GM19372 (cell line): ENCODE data around the gene RBP4.

Experiments
- ATAC-seq: cut with Tn5 transposase; IDR thresholded peaks from one replicate; pipeline ENCODE4 v1.9.1; 2021; ENCODE audit warnings: mild to moderate bottlenecking, low read depth, moderate library complexity; ENCODE audit not compliant: unreplicated experiment

Gene RBP4

DNA sequence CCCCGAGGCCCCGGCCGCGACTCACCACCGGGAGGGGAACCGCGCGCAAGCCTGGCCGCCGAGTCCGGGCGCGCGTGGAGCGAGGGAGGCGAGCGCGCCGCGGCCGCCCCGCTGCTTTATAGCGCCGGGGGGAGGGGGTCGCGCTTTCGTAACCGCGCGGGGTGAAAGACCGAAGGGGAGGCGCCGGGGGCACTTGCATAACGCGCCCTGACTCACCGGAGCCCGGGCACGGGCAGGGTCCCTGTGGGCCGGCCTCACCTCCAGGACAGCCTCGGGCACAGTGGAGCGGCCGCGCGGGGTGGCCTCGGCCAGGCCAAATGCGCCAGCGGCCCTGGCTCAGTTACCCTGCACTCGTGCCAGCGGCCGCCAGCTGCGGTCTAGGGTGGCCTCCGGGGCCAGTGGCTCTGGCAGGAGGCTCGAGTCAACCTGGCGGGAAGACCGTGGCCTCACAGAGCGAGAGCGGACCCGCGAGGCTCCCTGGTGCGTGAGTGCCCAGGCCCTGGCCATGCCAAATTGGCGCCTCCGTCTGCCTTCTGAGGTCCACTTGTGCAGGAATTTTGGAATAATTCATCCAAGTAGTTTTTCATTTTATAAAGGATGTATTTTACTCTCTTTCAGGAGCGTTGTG, at the start of gene RBP4:
TSS of gene RBP4 (minus strand) at position 90 of the 628 bp plus-strand sequence. CDS start 207 bp downstream, outside the sequence.
- no peak for ATAC-seq

DNA sequence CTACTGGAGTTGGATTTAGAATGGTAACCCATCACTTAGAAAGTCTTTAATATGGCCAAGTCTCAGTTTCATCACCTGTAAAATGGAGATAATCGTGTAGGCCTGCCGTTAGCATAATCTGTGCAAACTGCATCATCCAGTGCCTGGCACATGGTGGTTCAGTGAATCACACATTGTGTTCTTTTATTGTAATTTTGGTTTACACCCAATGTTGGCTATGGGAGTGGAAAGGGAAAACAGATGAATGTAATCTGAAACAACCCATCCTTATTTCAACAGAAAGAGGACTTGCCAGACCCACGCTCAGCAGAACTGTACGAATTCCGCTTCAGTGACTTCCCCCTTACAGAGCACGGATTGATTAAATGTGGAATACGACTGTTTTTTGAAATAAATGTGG, 38.8 kb upstream of the RBP4 start:
- ATAC-seq, result no peak

DNA sequence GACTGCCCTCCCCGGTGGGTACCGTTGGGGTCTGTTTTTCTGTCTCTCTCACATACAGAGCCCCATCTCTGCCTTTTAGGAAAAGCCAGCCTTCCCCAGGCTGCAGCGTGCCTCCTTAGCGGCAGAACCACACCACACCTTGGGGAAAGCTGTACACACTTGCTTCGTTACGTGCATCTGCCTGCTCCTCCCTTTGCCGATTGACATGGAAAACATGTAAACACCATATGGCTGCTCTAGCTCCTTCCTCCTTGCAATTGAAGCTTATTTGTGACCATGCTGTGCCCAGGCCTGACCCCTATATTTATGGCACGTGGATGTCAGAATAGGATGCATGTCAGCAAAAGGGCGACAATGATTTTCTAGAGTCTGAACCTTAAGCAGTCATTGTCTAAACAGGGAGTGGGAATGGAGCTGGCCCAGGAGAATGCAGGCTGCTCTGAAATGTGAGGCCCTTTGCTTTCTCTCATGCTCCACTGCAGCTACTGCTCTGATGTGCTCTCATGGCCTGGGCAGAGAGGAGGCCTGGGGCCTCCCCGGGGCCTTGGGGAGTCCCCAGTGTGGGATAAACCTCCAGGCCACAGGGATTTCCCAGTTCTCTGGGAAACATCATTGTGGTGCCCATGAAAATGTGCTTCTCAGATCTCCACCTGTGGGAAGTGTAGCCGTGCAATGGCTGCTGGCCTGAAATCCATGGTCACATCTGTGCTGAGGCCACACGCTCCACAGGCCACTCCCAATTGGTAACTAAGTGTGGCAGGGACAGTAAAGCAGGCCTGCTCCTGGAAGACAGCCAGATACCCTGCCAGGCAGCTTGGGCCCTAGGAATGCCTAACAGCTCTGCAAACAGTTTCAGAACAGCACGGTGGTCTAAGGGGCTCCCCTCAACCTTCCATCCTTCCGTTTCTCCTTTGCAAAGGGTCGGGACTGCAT, 29.9 kb upstream of the RBP4 start:
- ATAC-seq, result no peak

DNA sequence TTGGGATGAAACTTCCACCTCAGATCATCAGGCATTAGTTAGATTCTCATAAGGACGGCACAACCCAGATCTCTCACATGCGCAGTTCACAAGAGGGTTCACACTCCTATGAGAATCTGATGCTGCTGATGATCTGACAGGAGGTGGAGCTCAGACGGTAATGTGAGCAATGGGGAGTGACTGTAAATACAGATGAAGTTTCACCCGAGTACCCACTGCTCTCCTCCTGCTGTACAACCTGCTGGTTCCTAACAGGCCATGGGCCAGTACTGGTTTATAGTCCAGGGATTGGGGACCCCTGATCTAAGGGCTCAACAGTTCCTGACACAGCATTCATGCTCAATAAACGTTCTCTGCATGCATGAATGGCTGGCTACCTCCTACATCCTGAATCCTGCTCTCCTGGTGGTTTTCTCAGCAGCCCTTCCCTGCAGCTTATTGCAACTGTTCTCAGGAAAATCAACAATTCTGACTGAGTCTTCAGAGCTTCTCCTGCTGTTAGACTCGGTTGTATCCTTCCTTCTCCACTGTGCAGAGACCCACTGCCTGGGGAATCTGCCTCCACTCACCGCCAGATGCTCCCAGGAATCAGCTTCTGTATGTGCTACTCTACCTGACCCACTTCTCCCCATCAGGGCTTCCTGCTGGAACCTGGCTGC, 28.7 kb upstream of the RBP4 start:
- ATAC-seq, result no peak

DNA sequence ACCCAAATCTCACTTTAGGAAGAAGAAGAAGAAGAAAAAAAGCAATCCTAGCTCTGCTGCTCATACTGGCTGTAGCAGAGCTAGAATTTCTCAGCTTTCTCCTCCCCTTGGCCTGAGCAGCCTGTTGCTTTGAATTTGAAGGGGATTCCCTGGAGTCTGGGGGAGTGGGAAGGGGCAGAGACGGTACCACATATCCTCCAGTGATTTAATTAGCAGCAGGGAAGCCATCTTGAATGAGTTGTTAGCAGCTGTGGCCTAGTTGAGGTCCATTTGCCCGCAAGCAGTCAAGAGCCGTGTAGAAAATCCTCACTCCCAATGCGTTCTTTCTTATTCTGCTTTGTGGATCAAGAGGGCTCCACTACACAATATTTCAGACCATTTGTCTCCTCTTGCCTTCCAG, 27.8 kb upstream of the RBP4 start:
- ATAC-seq, result no peak

DNA sequence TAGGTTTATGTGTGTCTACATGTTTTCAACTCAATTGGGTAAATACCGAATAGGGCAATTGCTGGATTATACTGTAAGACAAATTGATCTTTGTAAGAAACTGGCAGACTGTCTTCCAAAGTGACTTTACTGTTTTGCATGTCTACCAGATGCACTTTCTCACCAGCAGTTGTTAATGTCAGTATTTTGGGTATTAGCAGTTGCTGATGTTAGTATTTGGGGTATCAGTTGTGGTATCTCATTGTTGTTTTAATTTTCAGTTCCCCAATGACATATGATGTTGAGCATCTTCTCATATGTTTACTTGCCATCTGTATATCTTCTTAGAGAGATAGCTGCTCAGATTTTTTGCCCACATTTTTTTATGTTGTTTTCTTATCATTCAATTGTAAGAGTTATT, 21.9 kb upstream of the RBP4 start:
- no peak for ATAC-seq

DNA sequence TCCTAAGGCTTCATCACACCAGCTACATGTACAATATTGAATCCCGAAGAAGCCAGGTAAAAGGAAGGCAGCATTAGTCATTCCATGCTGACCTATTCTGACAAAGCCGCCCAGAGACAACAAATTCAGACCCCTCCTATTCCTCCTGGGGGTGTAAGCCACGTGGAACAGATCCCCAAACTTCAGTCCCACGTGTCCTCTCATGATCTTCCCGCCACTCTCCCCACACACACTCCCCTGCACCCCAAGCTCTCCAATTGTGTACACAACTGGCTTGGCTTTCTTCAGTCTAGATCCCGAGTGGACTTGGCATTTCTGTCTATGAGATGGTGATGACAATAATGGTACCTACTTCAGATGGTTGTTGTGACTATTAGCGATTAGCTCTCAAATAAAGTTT, 19.9 kb upstream of the RBP4 start:
- ATAC-seq, result no peak

DNA sequence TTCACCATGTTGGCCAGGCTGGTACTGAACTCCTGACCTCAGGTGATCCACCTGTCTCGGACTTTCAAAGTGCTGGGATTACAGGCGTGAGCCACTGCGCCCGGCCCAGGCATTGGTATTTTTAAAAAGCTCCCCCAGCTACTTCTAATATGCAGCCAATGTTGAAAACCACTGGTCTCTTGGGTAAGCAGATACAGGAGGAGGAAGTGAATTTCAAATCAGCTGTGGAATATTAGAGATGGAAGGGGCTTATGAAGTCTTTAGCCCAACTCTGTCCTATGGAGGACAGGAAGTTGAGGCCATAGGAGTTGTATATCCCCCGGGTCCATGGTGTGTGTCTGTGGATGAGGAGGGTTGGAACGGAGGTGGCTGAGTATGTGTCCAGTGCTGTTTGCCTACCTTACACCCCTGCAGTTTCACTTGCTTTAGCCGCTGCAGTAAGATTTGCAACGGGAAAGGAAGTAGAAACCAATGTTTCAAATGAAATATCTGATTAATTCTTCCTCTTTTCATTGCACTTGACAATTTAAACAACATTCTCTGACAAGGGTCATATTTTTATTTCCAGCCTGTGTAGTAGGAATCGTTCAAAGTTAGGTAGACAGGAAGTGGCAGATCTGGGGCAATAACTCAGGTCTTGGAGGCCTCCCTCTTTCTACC, 14.7 kb upstream of the RBP4 start:
- ATAC-seq, result no peak

DNA sequence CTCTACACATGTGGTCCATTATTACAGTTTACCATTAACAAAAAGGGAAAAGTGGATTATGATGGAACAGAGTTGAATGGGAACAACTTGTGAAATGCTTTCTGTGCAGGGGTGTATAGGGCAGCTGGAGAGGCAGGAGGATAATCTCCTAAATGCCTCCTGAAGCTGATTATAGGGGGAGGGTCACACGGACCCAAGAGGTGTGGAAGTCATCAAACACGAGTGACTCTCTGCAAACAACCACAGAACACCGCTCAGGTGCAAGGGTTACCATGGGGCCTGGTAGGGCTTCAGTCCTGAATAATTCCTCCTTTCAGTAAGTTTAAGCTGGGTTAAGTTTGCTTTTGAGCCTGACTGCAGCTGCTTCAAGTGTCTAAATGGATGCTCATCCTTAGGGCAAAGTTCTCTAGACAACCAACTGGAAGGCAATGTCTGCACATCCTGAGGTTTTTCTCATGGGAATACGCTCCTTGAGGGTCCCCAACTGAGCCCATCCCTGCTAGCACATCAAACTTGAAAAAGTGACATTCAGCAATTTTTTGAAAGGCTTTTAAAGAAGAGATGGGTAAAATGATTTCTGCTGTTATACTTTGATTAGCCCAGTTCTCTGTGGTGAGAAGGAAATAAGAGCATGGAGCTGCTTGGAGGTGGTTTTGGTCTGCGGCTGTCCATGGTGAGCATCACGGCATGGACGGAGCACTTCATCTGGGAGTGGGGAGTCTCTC, 13.2 kb upstream of the RBP4 start:
- no peak for ATAC-seq

DNA sequence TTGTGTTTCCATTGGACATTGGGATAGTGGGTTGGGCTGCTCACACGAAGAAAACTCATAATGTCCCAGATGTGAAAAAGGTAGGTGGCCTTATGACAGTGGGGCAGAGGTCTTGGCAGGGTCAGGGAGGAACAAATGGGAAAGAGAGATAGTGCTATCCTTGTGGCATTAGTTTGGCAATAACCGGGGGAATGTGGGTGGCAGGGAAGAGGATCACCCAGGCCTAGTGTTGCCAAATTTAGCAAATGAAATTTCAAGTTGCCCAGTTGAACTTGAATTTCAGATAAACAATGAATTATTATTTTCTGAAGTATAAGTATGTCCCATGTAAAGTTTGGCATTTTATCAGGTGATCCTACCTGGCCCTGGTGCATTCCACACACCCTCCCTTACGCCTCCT, 12.1 kb upstream of the RBP4 start:
- ATAC-seq, result no peak

DNA sequence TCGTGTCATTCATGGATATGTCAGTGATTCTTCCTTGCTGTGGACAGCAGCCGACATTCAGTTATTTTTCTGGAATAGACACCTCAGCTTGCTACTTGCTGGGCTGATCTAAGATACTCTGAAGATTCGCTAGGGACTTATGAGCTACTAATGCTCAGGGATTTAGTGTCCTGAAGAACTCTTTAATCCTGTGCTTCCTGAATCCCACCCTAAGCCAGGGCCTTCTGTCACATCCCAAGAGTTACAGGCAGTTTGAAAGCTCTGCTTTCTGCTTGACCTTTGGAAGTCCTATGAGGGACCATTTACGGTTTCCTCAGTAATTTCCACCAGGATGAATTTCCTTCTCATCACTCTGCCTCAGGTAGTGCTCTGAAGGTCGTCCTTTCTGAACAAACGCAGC, 11.3 kb upstream of the RBP4 start, which contains the start of gene PDE6C:
TSS of gene PDE6C (plus strand) at position 227 of the 400 bp plus-strand sequence. CDS start 189 bp downstream, outside the sequence.
- no peak for ATAC-seq

DNA sequence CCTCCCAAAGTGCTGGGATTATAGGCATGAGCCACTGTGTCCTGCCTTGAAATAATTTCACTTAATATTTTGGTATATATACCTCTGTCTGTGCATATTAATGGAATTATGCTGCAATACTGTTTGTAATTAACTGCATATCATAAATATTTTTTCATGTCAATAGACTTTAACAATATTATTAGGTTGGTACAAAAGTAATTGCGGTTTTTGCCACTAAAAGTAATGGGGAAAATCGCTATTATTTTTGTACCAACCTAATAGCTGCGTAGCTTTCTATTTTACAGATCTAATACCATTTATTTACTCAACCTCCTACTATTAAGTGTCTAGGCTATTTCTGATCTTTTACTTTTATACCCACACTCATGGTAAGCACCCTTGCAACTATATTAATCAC, 7.4 kb upstream of the RBP4 start:
- no peak for ATAC-seq

DNA sequence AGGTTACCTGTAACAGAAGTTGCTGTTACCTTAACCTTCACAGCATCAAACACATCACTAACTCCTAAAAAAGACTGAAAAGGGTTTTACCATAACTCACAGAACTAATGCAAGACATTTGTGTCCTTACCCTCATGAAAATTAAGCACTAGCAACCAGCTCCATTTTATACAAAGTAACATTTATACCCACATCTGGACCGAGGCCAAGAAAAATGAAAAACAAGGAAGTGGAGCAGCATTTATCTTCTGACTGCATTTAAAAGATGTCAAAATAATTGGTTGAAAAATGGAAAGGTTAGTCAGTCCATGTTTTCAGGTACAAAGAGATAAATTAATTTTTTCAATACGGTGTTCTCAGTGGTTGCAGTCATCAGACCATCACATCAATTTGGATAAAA, 3.1 kb upstream of the RBP4 start:
- no peak for ATAC-seq

DNA sequence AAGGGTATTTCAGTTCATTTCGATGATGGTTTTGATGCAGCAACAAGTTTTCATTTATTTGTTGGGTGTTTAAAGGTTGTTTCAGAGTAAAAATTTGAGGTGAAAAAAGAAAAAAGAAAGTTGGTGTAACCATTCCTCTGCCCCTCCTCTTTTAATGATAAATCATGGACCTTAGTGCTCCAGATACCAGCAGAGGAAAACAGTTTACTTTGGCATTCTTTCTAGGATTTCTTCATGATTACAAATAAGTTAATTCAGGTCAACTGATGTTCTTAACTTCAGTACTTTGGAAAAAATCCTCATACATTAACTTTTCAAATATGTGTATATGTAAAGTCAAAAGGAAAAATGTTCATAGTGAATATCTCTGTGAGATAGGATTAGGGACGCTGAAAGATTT, 2.0 kb upstream of the RBP4 start:
- ATAC-seq, result no peak

DNA sequence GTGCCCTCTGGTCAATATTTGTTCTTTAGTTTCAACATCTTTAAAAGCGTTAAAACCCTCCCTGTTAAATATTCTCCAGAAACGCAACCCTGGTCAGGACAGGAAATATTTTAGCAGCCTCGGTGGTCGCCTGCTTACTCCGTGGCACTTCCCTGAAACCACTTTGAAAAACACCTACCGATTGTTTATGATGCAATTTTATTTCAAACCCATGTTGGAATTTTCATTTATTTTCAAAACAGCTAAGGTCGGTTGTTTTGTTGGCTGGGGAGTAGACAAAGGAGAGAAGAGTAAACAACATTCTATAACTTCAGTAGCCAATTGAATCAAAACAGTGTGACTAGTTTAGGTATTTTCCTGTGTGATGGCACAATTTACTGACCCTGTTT, 733 bp upstream of the RBP4 start:
- ATAC-seq, result no peak

DNA sequence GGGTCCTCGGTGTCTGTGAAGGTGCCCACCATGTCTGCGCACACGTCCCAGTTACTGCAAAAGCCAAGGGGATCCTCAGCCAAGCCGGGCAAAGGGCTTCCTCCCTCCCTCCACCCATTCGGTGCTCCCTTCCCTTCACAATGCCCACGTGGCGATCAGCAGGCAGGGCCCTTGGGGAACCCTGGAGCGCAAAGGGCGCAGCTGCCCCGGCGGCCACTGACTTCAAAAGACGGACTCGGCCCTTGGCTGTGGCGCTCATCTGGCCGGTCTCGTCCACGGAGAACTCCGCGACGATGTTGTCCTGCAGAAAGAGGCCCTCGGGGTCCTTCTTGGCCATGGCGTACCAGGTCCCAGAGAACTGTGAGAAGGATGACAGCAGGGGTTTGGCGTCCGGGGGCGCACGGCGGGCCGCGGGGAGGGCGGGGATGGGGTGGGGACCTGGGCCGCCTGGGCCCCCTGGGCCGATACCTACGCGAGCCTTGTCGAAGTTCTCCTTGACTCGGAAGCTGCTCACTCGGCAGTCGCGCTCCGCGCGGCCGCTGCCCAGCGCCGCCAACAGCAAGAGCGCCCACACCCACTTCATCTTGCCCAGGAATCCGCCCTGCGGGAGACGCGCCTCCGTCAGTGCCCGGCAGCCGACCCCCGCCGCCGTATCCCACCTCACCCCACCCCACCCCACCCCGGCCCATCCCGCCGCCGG, 439 bp downstream of the RBP4 start:
- no peak for ATAC-seq

DNA sequence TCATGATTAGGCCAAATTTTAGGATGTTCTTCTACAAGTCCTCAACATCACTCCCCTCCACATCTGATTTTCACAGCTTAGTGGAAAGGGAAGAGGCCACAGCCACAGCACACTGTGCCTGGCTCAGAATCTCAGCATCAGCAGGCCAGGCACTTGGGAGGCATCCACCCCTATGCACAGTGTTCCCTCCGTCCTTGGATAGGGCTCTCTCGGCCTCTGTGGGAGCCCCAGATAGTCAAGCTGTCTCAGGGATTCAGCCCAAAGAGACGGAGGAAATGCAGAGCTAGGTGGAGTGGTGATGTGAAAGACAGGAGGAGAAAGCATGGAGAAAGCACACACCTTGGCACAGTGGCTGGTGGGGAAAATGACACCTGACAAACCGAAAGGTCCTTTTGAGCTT, 1.3 kb downstream of the RBP4 start:
- ATAC-seq, result no peak

DNA sequence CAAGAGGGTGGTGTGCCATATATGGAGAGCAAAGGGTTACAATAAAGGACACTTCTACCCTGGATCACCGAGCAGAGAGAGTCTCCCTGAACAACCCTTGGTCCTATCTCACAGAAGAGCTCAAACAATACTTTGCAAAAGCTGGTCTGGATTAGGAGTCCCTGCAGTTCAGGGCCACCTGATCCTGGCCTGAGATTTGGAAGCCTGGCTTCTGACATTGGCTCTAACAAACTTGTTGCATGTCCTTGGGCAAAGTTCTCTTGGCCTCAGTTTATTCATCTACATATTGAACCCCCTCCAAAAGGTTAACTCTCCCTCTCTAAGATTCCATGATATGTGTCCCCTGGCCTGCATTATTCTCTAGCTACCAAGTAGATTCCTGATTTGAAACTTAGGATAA, 1.7 kb downstream of the RBP4 start:
- no peak for ATAC-seq

DNA sequence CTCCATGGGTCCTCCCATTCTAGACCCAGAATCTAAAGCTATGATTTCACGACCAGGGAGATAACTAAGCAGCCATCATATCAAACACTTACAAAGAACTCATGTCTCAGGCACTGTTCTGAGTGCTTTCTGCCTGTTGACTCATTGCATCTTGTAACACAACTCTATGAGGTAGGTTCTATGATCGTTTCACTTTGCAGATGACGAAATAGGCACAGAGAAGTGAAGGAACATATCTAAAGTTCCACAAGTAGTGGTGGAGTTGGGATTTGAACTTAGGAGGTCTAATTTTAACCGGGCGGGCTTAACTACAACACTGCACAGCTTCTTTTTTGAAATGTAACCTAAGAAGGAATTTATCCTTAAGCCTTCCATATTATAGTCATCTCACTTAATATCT, 2.9 kb downstream of the RBP4 start:
- no peak for ATAC-seq
